Measurements from ENCODE around the gene FHDC1.

Gene FHDC1

DNA sequence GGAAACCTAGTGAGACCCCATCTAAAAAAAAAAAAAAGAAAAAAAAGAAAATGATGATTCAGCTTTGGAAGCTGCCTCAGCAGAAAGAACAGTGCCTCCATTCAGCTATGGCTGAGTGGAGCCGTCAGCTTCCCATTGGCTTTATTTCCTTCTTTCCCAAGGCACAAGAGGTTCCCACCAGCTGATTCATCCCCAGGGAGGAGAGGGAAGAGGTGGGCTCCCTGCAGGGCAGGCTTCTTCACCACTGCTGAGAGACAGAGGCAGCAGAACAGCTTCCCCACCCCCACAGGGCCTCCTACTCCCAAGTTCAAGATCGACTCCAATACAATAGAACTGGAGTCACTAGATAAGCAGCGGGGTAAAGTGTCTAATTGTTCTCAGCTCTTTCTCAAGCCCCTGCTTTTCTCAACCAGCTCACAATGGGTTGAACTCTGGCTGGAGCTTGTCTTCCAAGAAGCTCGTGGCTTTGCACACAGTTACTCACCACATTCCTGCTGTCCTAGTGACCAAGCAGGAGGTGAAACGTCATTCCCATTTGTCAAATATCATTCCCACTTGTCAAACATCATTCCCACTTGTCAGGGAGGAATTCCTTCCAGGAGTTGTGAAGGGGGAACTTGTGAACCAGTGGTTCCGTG lies 47.8 kb downstream of the FHDC1 start:
- no peak for DNase-seq

DNA sequence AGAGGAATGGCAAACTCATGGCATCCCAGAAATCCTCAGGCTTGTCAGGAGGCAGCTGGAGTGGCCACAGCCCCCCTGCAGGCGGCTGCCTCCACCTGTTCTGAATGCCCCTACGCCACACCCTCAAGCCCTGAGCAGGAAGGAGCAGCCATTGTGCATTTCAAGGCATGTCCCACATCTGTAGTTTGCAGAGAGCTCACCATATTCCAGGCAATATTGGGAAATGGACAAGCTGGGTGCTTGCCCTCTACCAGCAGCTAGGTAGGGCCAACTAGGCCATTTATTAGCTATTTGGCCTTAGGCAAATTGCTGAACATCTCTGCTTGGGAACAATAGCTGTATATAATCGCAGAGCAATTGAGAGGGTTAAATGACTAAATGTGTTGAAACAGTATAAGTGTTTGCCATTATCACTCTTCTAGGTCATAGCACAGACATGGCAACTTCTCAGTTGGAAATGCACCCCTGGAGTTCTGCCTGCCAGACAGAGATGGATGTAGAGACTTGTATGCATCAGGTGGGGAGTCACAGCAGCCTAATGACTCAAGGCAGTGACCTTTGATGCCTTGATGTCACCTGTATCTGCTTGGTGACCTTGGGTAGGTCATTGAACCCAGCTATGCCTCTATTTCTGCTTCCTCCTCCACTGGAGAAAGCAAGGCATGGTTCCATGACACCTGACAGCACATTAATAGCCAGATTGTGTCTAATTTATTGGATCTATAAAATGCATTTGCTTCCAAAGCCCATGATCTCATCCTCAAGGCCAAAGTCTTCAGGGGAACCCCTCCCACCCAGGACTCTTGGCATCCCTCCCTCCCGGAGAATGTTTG lies 52.8 kb downstream of the FHDC1 start:
- DNase-seq = no peak

- no peak for DNase-seq
Observed at GRCh38 chr4:152989554-152989970, 53.4 kb downstream of the FHDC1 start.

GRCh38 chr4:152990471-152991131 lies 54.5 kb downstream of the FHDC1 start:
- DNase-seq = no peak

GRCh38 chr4:152991398-152991797 lies 55.3 kb downstream of the FHDC1 start:
- no peak for DNase-seq

GRCh38 chr4:152992027-152992426 lies 55.9 kb downstream of the FHDC1 start:
- DNase-seq = no peak

GRCh38 chr4:152992466-152992865 lies 56.3 kb downstream of the FHDC1 start:
- no peak for DNase-seq

GRCh38 chr4:152994038-152994437 lies 57.9 kb downstream of the FHDC1 start:
- no peak for DNase-seq

- DNase-seq = no peak
Observed at GRCh38 chr4:152996111-152996571, 60.0 kb downstream of the FHDC1 start.

- DNase-seq = no peak
Observed at GRCh38 chr4:152996672-152997071, 60.5 kb downstream of the FHDC1 start.

DNA sequence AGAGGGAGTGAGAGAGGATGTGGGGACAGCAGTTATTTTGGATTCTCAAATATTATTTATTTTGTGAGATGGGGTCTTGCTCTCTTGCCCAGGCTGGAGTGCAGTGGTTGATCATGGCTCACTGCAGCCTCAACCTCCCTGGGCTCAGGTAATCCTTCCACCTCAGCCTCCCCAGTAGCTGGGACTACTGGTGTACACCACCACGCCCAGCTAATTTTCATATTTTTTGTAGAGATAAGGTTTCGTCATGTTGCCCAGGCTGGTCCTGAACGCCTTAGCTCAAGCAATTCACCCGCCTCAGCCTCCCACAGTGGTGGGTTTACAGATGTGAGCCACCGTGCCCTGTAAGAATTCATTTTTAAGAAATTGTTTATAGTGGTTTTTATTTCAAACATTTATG lies 61.2 kb downstream of the FHDC1 start:
- DNase-seq = no peak

- no peak for DNase-seq
Observed at GRCh38 chr4:152997771-152998487, 61.8 kb downstream of the FHDC1 start.

- no peak for DNase-seq
Observed at GRCh38 chr4:152998861-152999260, 62.7 kb downstream of the FHDC1 start.

GRCh38 chr4:152999346-153000075 lies 63.4 kb downstream of the FHDC1 start:
- no peak for DNase-seq

- no peak for DNase-seq
Observed at GRCh38 chr4:153000076-153000420, 63.9 kb downstream of the FHDC1 start.

- no peak for DNase-seq
Observed at GRCh38 chr4:153001626-153002025, 65.5 kb downstream of the FHDC1 start.

DNA sequence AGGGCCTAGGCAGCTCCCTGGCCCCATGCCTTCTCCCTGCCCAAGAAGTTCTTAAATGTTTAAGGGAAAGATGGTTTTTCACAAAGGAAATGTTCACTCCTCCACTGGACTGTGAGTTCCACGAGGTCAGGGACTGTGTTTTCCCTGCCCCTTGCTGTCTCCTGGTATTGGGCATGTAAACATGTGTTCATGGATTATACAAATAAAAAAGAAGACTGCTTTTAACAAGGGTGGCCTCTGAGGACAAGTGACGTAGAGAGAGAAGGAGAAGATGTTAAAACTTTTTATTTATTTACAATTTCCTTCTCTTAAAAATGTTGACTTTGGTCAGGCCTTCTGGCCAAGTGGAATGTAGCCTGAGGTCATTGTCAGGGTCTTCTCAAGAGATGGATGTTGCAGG lies 66.0 kb downstream of the FHDC1 start:
- DNase-seq = no peak

- DNase-seq = no peak
Observed at GRCh38 chr4:153004081-153004850, 68.1 kb downstream of the FHDC1 start.

DNA sequence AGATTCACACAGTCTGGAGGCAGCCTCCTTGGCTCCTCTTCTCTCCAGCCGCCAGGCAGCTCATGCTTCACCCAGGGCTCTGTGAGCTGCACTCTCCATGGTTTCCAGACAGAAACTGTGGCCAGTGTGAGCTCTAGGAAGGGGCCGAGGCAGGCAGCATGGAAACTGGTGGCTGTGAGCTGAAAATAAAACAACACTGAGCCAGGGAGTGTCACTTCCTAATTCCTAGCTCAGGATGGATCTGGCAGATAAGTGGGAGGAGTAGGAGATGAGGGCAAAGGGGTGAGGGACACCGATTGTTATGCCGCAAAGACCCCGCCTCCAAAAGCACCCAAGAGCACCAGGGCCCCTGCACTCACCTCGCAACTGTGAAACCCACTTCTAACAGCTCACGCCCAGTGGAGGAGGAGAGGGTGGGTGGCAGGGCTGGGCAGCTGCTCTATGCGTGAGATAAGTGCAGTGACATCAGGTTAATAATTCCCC lies 69.8 kb downstream of the FHDC1 start:
- DNase-seq = no peak

DNA sequence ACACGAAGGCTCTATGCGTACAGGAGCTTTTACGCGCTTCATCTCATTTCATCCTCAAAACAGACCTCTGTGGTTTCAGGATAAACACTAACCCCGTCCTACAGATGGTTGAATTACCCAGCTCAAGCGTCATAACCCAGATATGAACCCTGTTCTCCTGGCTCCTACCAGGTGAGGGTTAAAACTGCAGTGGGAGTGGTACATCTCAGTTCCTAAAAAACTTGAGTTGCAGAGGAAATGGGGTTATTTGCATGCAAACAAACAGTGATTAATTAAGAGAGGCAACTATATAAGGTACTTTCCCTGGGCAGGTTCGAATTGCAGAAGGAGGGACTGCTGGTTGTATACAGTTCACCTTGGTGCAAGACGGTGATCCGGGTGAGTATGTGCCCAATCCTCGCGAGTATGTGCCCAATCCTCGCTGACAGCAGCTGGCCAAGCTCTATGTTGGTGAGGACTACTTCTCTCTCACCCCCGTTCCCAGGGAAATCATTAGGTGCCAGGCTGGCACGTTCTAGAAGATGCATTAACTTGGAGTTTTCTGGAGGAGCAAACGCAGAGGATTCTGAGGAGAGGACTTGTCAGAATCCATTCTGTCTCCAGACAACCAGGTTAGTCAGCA lies 72.6 kb downstream of the FHDC1 start:
- DNase-seq = no peak

DNA sequence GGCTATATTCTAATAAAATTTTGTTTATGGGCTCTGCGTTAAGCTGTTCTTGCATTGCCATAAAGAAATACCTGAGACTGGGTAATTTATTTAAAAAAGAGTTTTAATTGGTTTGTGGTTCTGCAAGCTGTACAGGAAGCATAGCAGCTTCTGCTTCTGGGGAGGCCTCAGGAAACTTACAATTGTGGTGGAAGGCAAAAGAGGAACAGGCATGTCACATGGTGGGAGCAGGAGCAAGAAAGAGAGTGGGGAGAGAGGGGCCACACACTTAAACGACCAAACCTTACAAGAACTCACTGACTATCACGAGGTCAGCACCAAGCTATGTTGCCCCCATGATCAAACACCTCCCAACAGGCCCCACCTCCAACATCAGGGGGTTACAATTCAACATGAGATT lies 74.0 kb downstream of the FHDC1 start:
- no peak for DNase-seq

Data from NCI-H1092 treated with DMSO at 0.1 percent for 48 hours (cell line).